Amygdala (tissue), 56 donors: Measurements from ENCODE around the gene RITA1.
A peak's percentile ranks its signal among the peaks of the same experiment; 100 is the strongest.

ENCODE experiments used
- DNase-seq, 56 donors: peaks; one replicate each; lab custom pipeline; 2025; lab: John Stamatoyannopoulos, UW

The RITA1 gene

GRCh38 chr12:113173081-113173698 is 12.3 kb upstream of the RITA1 start:
- no peak for DNase-seq

GRCh38 chr12:113174461-113175384 is 10.8 kb upstream of the RITA1 start:
- peak in 49 of 56 donors; percentile 6 to 82 (median 44) for DNase-seq

- DNase-seq, result no peak
Observed at GRCh38 chr12:113179023-113179422, 6.5 kb upstream of the RITA1 start.

GRCh38 chr12:113180333-113180732 is 5.2 kb upstream of the RITA1 start:
- no peak for DNase-seq

GRCh38 chr12:113181975-113182374 is 3.5 kb upstream of the RITA1 start:
- DNase-seq, result no peak

GRCh38 chr12:113183030-113183589 is 2.4 kb upstream of the RITA1 start:
- no peak for DNase-seq

- peak in 1 of 56 donors; percentile 63 for DNase-seq
Observed at GRCh38 chr12:113184098-113184899, 1.2 kb upstream of the RITA1 start.

GRCh38 chr12:113184900-113185179 is 681 bp upstream of the RITA1 start:
- DNase-seq, result peak in 55 of 56 donors; percentile 17 to 88 (median 77)

GRCh38 chr12:113186033-113186365 is 478 bp downstream of the RITA1 start:
- peak in 1 of 56 donors; percentile 47 for DNase-seq

- DNase-seq, result no peak
Observed at GRCh38 chr12:113186666-113187325, 1.3 kb downstream of the RITA1 start.

- DNase-seq, result no peak
Observed at GRCh38 chr12:113189361-113189760, 3.8 kb downstream of the RITA1 start.

- DNase-seq, result peak in 6 of 56 donors; percentile 10 to 33 (median 15)
Observed at GRCh38 chr12:113190761-113191160, 5.2 kb downstream of the RITA1 start.

GRCh38 chr12:113191227-113191626 is 5.7 kb downstream of the RITA1 start:
- no peak for DNase-seq

- DNase-seq, result no peak
Observed at GRCh38 chr12:113194971-113195391, 9.5 kb downstream of the RITA1 start.

GRCh38 chr12:113195598-113195997 is 10.1 kb downstream of the RITA1 start:
- no peak for DNase-seq

- DNase-seq, result no peak
Observed at GRCh38 chr12:113196582-113196981, 11.1 kb downstream of the RITA1 start.

- DNase-seq, result peak in 38 of 56 donors; percentile 6 to 75 (median 34)
Observed at GRCh38 chr12:113196990-113197389, 11.5 kb downstream of the RITA1 start.

GRCh38 chr12:113197518-113198077 is 12.1 kb downstream of the RITA1 start:
- DNase-seq, result no peak

GRCh38 chr12:113198296-113198695 is 12.8 kb downstream of the RITA1 start:
- DNase-seq, result no peak
